NCI-H2107 treated with DMSO at 0.1 percent for 48 hours (cell line): ENCODE data around the gene TRIM26.
"Not testable (repeated sequence)": the region's sequence is repeated elsewhere in the genome, so short reads cannot be mapped to it uniquely, and the experiment has no call there.

Source experiments
- DNase-seq: peaks from one replicate; lab custom pipeline; 2025; ENCODE audit not compliant: unreplicated experiment; lab: John Stamatoyannopoulos, UW

TRIM26 gene

GRCh38 chr6:30155520-30156261 is 57.5 kb downstream of the TRIM26 start:
- no peak for DNase-seq

- no peak for DNase-seq
Observed at GRCh38 chr6:30154709-30155519, 58.3 kb downstream of the TRIM26 start.

GRCh38 chr6:30154061-30154460 is 59.1 kb downstream of the TRIM26 start:
- DNase-seq = no peak

- DNase-seq = no peak
Observed at GRCh38 chr6:30152910-30153610, 60.1 kb downstream of the TRIM26 start.

GRCh38 chr6:30152016-30152673 is 61.1 kb downstream of the TRIM26 start:
- no peak for DNase-seq

GRCh38 chr6:30151580-30151979 is 61.6 kb downstream of the TRIM26 start:
- no peak for DNase-seq

- DNase-seq = no peak
Observed at GRCh38 chr6:30150671-30151395, 62.4 kb downstream of the TRIM26 start.

- no peak for DNase-seq
Observed at GRCh38 chr6:30149858-30150550, 63.2 kb downstream of the TRIM26 start.

GRCh38 chr6:30149234-30149633 is 64.0 kb downstream of the TRIM26 start:
- DNase-seq = no peak

GRCh38 chr6:30147096-30147495 is 66.1 kb downstream of the TRIM26 start:
- no peak for DNase-seq

- no peak for DNase-seq
Observed at GRCh38 chr6:30145818-30146217, 67.4 kb downstream of the TRIM26 start.

GRCh38 chr6:30144811-30145210 is 68.4 kb downstream of the TRIM26 start:
- DNase-seq = no peak

- DNase-seq = no peak
Observed at GRCh38 chr6:30143780-30144179, 69.4 kb downstream of the TRIM26 start.

- no peak for DNase-seq
Observed at GRCh38 chr6:30142665-30143064, 70.5 kb downstream of the TRIM26 start.

GRCh38 chr6:30140240-30140639 is 73.0 kb downstream of the TRIM26 start:
- not testable (repeated sequence) for DNase-seq

- DNase-seq = no peak
Observed at GRCh38 chr6:30136570-30137286, 76.5 kb downstream of the TRIM26 start.

GRCh38 chr6:30135757-30136156 is 77.4 kb downstream of the TRIM26 start, which contains the start of gene TRIM40:
Gene TRIM40 (plus strand): TSS chr6:30136140. CDS start chr6:30137037, 897 bp downstream.
- DNase-seq = no peak

GRCh38 chr6:30135147-30135546 is 78.1 kb downstream of the TRIM26 start:
- no peak for DNase-seq
